Stimulated activated CD4-positive, alpha-beta T cell treated with anti-CD3 and anti-CD28 coated beads, Interleukin-2, amount 100 ng/mL, for 4 hours (primary cell): Measurements from ENCODE around the gene ANP32A.
"Not testable (repeated sequence)": the region's sequence is repeated elsewhere in the genome, so short reads cannot be mapped to it uniquely, and the experiment has no call there.

Source experiments
- DNase-seq: peaks from one replicate; pipeline ENCODE4 v3.0.0-alpha.2; 2020; ENCODE audit warnings: low read depth

Gene ANP32A

GRCh38 chr15:68781766-68782588, 38.7 kb downstream of the ANP32A start:
- DNase-seq = no peak

GRCh38 chr15:68781217-68781616, 39.5 kb downstream of the ANP32A start:
- no peak for DNase-seq

- no peak for DNase-seq
These were observed 41.8 kb downstream of the ANP32A start for GRCh38 chr15:68778876-68779275.

- DNase-seq = no peak
These were observed 44.0 kb downstream of the ANP32A start for GRCh38 chr15:68776477-68777270.

- no peak for DNase-seq
These were observed 44.8 kb downstream of the ANP32A start for GRCh38 chr15:68775671-68776476.

- no peak for DNase-seq
These were observed 45.5 kb downstream of the ANP32A start for GRCh38 chr15:68775236-68775577.

GRCh38 chr15:68774521-68775235, 46.0 kb downstream of the ANP32A start:
- DNase-seq = no peak

- DNase-seq = no peak
These were observed 46.6 kb downstream of the ANP32A start for GRCh38 chr15:68774120-68774519.

GRCh38 chr15:68773036-68773435, 47.7 kb downstream of the ANP32A start:
- no peak for DNase-seq

GRCh38 chr15:68770216-68770615, 50.5 kb downstream of the ANP32A start:
- no peak for DNase-seq

- DNase-seq = no peak
These were observed 51.0 kb downstream of the ANP32A start for GRCh38 chr15:68769702-68770101.

- DNase-seq = no peak
These were observed 52.4 kb downstream of the ANP32A start for GRCh38 chr15:68768321-68768720.

- no peak for DNase-seq
These were observed 52.9 kb downstream of the ANP32A start for GRCh38 chr15:68767833-68768232.

GRCh38 chr15:68765602-68766368, 54.9 kb downstream of the ANP32A start:
- DNase-seq = no peak

GRCh38 chr15:68764090-68764489, 56.6 kb downstream of the ANP32A start:
- DNase-seq = no peak

- DNase-seq = no peak
These were observed 57.6 kb downstream of the ANP32A start for GRCh38 chr15:68763063-68763462.

GRCh38 chr15:68759982-68760579, 60.6 kb downstream of the ANP32A start:
- DNase-seq = not testable (repeated sequence)

- DNase-seq = no peak
These were observed 65.0 kb downstream of the ANP32A start for GRCh38 chr15:68755731-68756130.

- no peak for DNase-seq
These were observed 69.1 kb downstream of the ANP32A start for GRCh38 chr15:68751622-68752021.

- no peak for DNase-seq
These were observed 70.9 kb downstream of the ANP32A start for GRCh38 chr15:68749793-68750192.

- no peak for DNase-seq
These were observed 71.3 kb downstream of the ANP32A start for GRCh38 chr15:68749365-68749764.
